Loucy (cell line): ENCODE measurements around the gene GIPR.

Source experiments
- H2AFZ ChIP-seq: fragments of 200-600 bp; sonication (generic); 2 replicates; pipeline ENCODE4 v1.6.0; 2016; ENCODE audit warnings: antibody characterized with exemption, mild to moderate bottlenecking, low read length, moderate library complexity
- H3F3A ChIP-seq: fragments of 200-600 bp; 2 replicates; pipeline ENCODE4 v1.6.0; 2016; ENCODE audit warnings: antibody characterized with exemption, low read depth, mild to moderate bottlenecking
- H3K27me3 ChIP-seq: fragments of 200-600 bp; sonication (generic); 2 replicates; pipeline ENCODE4 v1.6.1; 2014; ENCODE audit warnings: low read length, mild to moderate bottlenecking; ENCODE audit not compliant: insufficient read depth, poor library complexity, severe bottlenecking
- H3K36me3 ChIP-seq: fragments of 200-600 bp; sonication (generic); 2 replicates; pipeline ENCODE4 v1.6.1; 2016; ENCODE audit warnings: low read length; ENCODE audit not compliant: insufficient read depth
- H3K4me1 ChIP-seq: fragments of 200-600 bp; sonication (generic); 2 replicates; pipeline ENCODE4 v1.5.1; 2014; ENCODE audit warnings: low read length, mild to moderate bottlenecking; ENCODE audit not compliant: insufficient read depth, poor library complexity, severe bottlenecking
- H3K4me2 ChIP-seq: fragments of 200-600 bp; sonication (generic); 2 replicates; pipeline ENCODE4 v1.6.0; 2014; ENCODE audit warnings: antibody characterized with exemption, low read length, low read depth, mild to moderate bottlenecking; ENCODE audit not compliant: poor library complexity, severe bottlenecking
- H3K4me3 ChIP-seq: fragments of 200-600 bp; sonication (generic); 2 replicates; pipeline ENCODE4 v1.5.1; 2014; ENCODE audit warnings: low read length, mild to moderate bottlenecking, mixed read lengths; ENCODE audit not compliant: poor library complexity, severe bottlenecking
- H3K79me2 ChIP-seq: fragments of 200-600 bp; sonication (generic); 2 replicates; pipeline ENCODE4 v1.6.1; 2014; ENCODE audit warnings: low read length; ENCODE audit not compliant: insufficient read depth
- H3K9ac ChIP-seq: fragments of 200-600 bp; sonication (generic); 2 replicates; pipeline ENCODE4 v1.6.0; 2014; ENCODE audit warnings: mild to moderate bottlenecking, low read depth, low read length, moderate library complexity; ENCODE audit not compliant: poor library complexity, severe bottlenecking
- H3K9me2 ChIP-seq: fragments of 200-600 bp; sonication (generic); replicated peaks from 2 replicates; pipeline ENCODE4 v1.6.1; 2016; ENCODE audit warnings: low read depth, low read length, mixed read lengths
- H3K9me3 ChIP-seq: fragments of 200-600 bp; sonication (generic); 2 replicates; pipeline ENCODE4 v1.6.1; 2014; ENCODE audit warnings: mild to moderate bottlenecking, antibody characterized with exemption, low read length, low read depth; ENCODE audit not compliant: insufficient read depth
- H4K20me1 ChIP-seq: fragments of 200-600 bp; sonication (generic); 2 replicates; pipeline ENCODE4 v1.6.0; 2014; ENCODE audit warnings: antibody characterized with exemption, low read length, mild to moderate bottlenecking; ENCODE audit not compliant: insufficient read depth, poor library complexity, severe bottlenecking
- CTCF ChIP-seq: fragments of 200-600 bp; sonication (generic); conservative IDR thresholded peaks from 2 replicates; pipeline ENCODE4 v1.5.1; 2014; ENCODE audit warnings: mild to moderate bottlenecking, antibody characterized with exemption, low read length
- EZH2phosphoT487 ChIP-seq: fragments of 200-600 bp; IDR thresholded peaks from 2 replicates; pipeline ENCODE4 v1.6.1; 2018; ENCODE audit warnings: antibody characterized with exemption, mild to moderate bottlenecking, moderate library complexity, borderline replicate concordance

GIPR gene

GRCh38 chr19:45670670-45671453 is 2.8 kb downstream of the GIPR start:
- Histone ChIP-seq H3K79me2 (no peaks in the 10 kb centered on the region), H3K27me3 (no peaks in the 10 kb centered on the region), H3F3A (no peaks in the 10 kb centered on the region), H3K9me3 (no peaks in the 10 kb centered on the region), H4K20me1 (no peaks in the 10 kb centered on the region), H2AFZ (no peak overlapping the region), H3K9ac (no peak overlapping the region), H3K9me2 (no peaks in the 10 kb centered on the region), H3K4me1 (peaks cover 14% of the 10 kb centered on the region), H3K36me3 (no peaks in the 10 kb centered on the region), H3K4me3 (no peak overlapping the region), H3K4me2 (no peak overlapping the region)
- TF ChIP-seq CTCF (no peak), EZH2phosphoT487 (no peak)

GRCh38 chr19:45674946-45675345 is 6.9 kb downstream of the GIPR start:
- H3K36me3 ChIP-seq: no peaks in the 10 kb centered on the region
- no peak overlapping the region for H2AFZ ChIP-seq
- H3K4me1 ChIP-seq: no peaks in the 10 kb centered on the region
- H3K4me2 ChIP-seq: no peak overlapping the region
- H3K9ac ChIP-seq: no peak overlapping the region
- no peaks in the 10 kb centered on the region for H3F3A ChIP-seq
- H3K27me3 ChIP-seq: no peaks in the 10 kb centered on the region
- no peak overlapping the region for H3K4me3 ChIP-seq
- no peaks in the 10 kb centered on the region for H3K9me3 ChIP-seq
- H3K79me2 ChIP-seq: no peaks in the 10 kb centered on the region
- H3K9me2 ChIP-seq: no peaks in the 10 kb centered on the region
- TF ChIP-seq EZH2phosphoT487: no peak
- no peak for TF ChIP-seq CTCF
- H4K20me1 ChIP-seq: no peaks in the 10 kb centered on the region

GRCh38 chr19:45676851-45677263 is 8.8 kb downstream of the GIPR start:
- TF ChIP-seq CTCF (no peak), EZH2phosphoT487 (no peak)
- H3K79me2 ChIP-seq: no peaks in the 10 kb centered on the region
- peaks cover 3% of the 10 kb centered on the region for H3K4me1 ChIP-seq
- no peaks in the 10 kb centered on the region for H4K20me1 ChIP-seq
- H3K9ac ChIP-seq: no peak overlapping the region
- H3K27me3 ChIP-seq: no peaks in the 10 kb centered on the region
- no peaks in the 10 kb centered on the region for H3K9me2 ChIP-seq
- no peak overlapping the region for H2AFZ ChIP-seq
- H3K4me3 ChIP-seq: no peak overlapping the region
- H3K36me3 ChIP-seq: no peaks in the 10 kb centered on the region
- H3K4me2 ChIP-seq: no peak overlapping the region
- H3K9me3 ChIP-seq: no peaks in the 10 kb centered on the region
- H3F3A ChIP-seq: no peaks in the 10 kb centered on the region
